SK-N-SH treated with all-trans-retinoic acid at 6 μM for 48 hours (cell line): ENCODE data around the gene SEMA4A.

Experiments used
- TCF4 ChIP-seq: fragments of 250-450 bp; sonication (Bioruptor Pico); IDR thresholded peaks from 2 replicates; pipeline ENCODE4 v1.8.0; 2021; ENCODE audit warnings: mild to moderate bottlenecking, moderate library complexity, borderline replicate concordance
- TF ChIP-seq, protein P1 (sequence below): fragments of 250-450 bp; sonication (Bioruptor Pico); IDR thresholded peaks from 2 replicates; pipeline ENCODE4 v1.8.0; 2021; ENCODE audit warnings: low read depth, mild to moderate bottlenecking, moderate library complexity, borderline replicate concordance
- TF ChIP-seq, protein P2 (sequence below): fragments of 250-450 bp; sonication (Bioruptor Pico); IDR thresholded peaks from 2 replicates; pipeline ENCODE4 v1.8.0; 2020; ENCODE audit warnings: mild to moderate bottlenecking, moderate library complexity, borderline replicate concordance

DNA sequence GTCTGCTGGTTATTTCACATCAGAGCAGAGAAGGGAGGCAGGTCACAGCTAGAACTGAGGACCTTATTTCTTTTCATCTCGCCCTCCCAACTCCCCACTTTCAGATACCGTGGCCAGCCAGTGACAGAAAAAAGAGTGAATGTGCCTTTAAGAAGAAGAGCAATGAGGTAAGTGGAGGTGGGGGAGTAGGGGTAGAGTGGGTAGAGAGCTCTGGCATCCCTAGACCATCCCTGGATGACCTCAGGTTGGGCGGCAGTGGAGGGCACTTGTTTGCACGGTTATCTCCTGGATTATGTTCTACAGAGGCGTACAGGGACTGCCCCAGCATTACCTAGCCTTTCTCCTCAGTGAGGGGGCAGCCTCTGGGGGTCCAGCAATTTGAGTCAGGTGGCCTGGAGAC is 4.6 kb downstream of the SEMA4A start:
- no peak for TF ChIP-seq TCF4 (CRISPR knock-in tag)
- TF ChIP-seq, protein P1, sequence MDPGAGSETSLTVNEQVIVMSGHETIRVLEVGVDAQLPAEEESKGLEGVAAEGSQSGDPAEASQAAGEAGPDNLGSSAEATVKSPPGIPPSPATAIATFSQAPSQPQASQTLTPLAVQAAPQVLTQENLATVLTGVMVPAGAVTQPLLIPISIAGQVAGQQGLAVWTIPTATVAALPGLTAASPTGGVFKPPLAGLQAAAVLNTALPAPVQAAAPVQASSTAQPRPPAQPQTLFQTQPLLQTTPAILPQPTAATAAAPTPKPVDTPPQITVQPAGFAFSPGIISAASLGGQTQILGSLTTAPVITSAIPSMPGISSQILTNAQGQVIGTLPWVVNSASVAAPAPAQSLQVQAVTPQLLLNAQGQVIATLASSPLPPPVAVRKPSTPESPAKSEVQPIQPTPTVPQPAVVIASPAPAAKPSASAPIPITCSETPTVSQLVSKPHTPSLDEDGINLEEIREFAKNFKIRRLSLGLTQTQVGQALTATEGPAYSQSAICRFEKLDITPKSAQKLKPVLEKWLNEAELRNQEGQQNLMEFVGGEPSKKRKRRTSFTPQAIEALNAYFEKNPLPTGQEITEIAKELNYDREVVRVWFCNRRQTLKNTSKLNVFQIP, result no peak
- TF ChIP-seq, protein P2, sequence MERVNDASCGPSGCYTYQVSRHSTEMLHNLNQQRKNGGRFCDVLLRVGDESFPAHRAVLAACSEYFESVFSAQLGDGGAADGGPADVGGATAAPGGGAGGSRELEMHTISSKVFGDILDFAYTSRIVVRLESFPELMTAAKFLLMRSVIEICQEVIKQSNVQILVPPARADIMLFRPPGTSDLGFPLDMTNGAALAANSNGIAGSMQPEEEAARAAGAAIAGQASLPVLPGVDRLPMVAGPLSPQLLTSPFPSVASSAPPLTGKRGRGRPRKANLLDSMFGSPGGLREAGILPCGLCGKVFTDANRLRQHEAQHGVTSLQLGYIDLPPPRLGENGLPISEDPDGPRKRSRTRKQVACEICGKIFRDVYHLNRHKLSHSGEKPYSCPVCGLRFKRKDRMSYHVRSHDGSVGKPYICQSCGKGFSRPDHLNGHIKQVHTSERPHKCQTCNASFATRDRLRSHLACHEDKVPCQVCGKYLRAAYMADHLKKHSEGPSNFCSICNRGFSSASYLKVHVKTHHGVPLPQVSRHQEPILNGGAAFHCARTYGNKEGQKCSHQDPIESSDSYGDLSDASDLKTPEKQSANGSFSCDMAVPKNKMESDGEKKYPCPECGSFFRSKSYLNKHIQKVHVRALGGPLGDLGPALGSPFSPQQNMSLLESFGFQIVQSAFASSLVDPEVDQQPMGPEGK (CRISPR knock-in tag), result no peak
